Measurements from ENCODE around the gene RHBDF2.
A peak's percentile ranks its signal among the peaks of the same experiment; 100 is the strongest.

RHBDF2 gene

GRCh38 chr17:76543826-76544545 is 42.8 kb upstream of the RHBDF2 start:
- peaks cover 7 to 14% of the 10 kb centered on the region in 2 donors for H3K27me3 ChIP-seq (ENCODE audit: control insufficient read depth in 1 of 2, insufficient read depth in 2 of 2, low read length in 2 of 2)
- H3K27ac ChIP-seq (ENCODE audit: low read length), result no peak overlapping the region
- H3K4me3 ChIP-seq (ENCODE audit: low read length in 2 of 2), result no peak overlapping the region
- H3K9ac ChIP-seq (ENCODE audit: low read length in 2 of 2), result no peak overlapping the region
- H3K9me3 ChIP-seq (ENCODE audit: control insufficient read depth in 2 of 2, low read length in 2 of 2), result no peaks in the 10 kb centered on the region
- H3K4me1 ChIP-seq (ENCODE audit: control insufficient read depth, insufficient read depth, low read length), result peaks cover 47% of the 10 kb centered on the region
- H3K36me3 ChIP-seq (ENCODE audit: control insufficient read depth in 2 of 2, insufficient read depth in 2 of 2, low read length in 2 of 2), result no peaks in the 10 kb centered on the region

GRCh38 chr17:76543482-76543825 is 42.2 kb upstream of the RHBDF2 start:
- Histone ChIP-seq H3K27ac (ENCODE audit: low read length) (no peak overlapping the region), H3K9ac (ENCODE audit: low read length in 2 of 2) (no peak overlapping the region), H3K4me3 (ENCODE audit: low read length in 2 of 2) (no peak overlapping the region), H3K27me3 (ENCODE audit: control insufficient read depth in 1 of 2, insufficient read depth in 2 of 2, low read length in 2 of 2) (peaks cover 9 to 17% of the 10 kb centered on the region in 2 donors), H3K4me1 (ENCODE audit: control insufficient read depth, insufficient read depth, low read length) (peaks cover 50% of the 10 kb centered on the region), H3K9me3 (ENCODE audit: control insufficient read depth in 2 of 2, low read length in 2 of 2) (no peaks in the 10 kb centered on the region), H3K36me3 (ENCODE audit: control insufficient read depth in 2 of 2, insufficient read depth in 2 of 2, low read length in 2 of 2) (no peaks in the 10 kb centered on the region)

GRCh38 chr17:76542984-76543383 is 41.8 kb upstream of the RHBDF2 start:
- no peak overlapping the region for H3K27ac ChIP-seq (ENCODE audit: low read length)
- no peak overlapping the region for H3K4me3 ChIP-seq (ENCODE audit: low read length in 2 of 2)
- no peaks in the 10 kb centered on the region for H3K9me3 ChIP-seq (ENCODE audit: control insufficient read depth in 2 of 2, low read length in 2 of 2)
- H3K36me3 ChIP-seq (ENCODE audit: control insufficient read depth in 2 of 2, insufficient read depth in 2 of 2, low read length in 2 of 2), result no peaks in the 10 kb centered on the region
- peaks cover 10 to 21% of the 10 kb centered on the region in 2 donors for H3K27me3 ChIP-seq (ENCODE audit: control insufficient read depth in 1 of 2, insufficient read depth in 2 of 2, low read length in 2 of 2)
- H3K9ac ChIP-seq (ENCODE audit: low read length in 2 of 2), result no peak overlapping the region
- peaks cover 50% of the 10 kb centered on the region for H3K4me1 ChIP-seq (ENCODE audit: control insufficient read depth, insufficient read depth, low read length)

GRCh38 chr17:76542566-76542971 is 41.3 kb upstream of the RHBDF2 start:
- Histone ChIP-seq H3K27ac (ENCODE audit: low read length) (no peak overlapping the region), H3K9me3 (ENCODE audit: control insufficient read depth in 2 of 2, low read length in 2 of 2) (no peaks in the 10 kb centered on the region), H3K36me3 (ENCODE audit: control insufficient read depth in 2 of 2, insufficient read depth in 2 of 2, low read length in 2 of 2) (no peaks in the 10 kb centered on the region), H3K4me3 (ENCODE audit: low read length in 2 of 2) (no peak overlapping the region), H3K27me3 (ENCODE audit: control insufficient read depth in 1 of 2, insufficient read depth in 2 of 2, low read length in 2 of 2) (peaks cover 10 to 25% of the 10 kb centered on the region in 2 donors), H3K9ac (ENCODE audit: low read length in 2 of 2) (no peak overlapping the region), H3K4me1 (ENCODE audit: control insufficient read depth, insufficient read depth, low read length) (peaks cover 50% of the 10 kb centered on the region)

- Histone ChIP-seq H3K27ac (ENCODE audit: low read length) (no peak overlapping the region), H3K4me3 (ENCODE audit: low read length in 2 of 2) (no peak overlapping the region), H3K9me3 (ENCODE audit: control insufficient read depth in 2 of 2, low read length in 2 of 2) (no peaks in the 10 kb centered on the region), H3K27me3 (ENCODE audit: control insufficient read depth in 1 of 2, insufficient read depth in 2 of 2, low read length in 2 of 2) (peaks cover 12 to 29% of the 10 kb centered on the region in 2 donors), H3K9ac (ENCODE audit: low read length in 2 of 2) (no peak overlapping the region), H3K36me3 (ENCODE audit: control insufficient read depth in 2 of 2, insufficient read depth in 2 of 2, low read length in 2 of 2) (no peaks in the 10 kb centered on the region), H3K4me1 (ENCODE audit: control insufficient read depth, insufficient read depth, low read length) (peaks cover 50% of the 10 kb centered on the region)
These were observed 40.7 kb upstream of the RHBDF2 start for GRCh38 chr17:76541739-76542454.

- Histone ChIP-seq H3K4me1 (ENCODE audit: control insufficient read depth, insufficient read depth, low read length) (peaks cover 43% of the 10 kb centered on the region), H3K27me3 (ENCODE audit: control insufficient read depth in 1 of 2, insufficient read depth in 2 of 2, low read length in 2 of 2) (peaks cover 23 to 39% of the 10 kb centered on the region in 2 donors), H3K9me3 (ENCODE audit: control insufficient read depth in 2 of 2, low read length in 2 of 2) (no peaks in the 10 kb centered on the region), H3K4me3 (ENCODE audit: low read length in 2 of 2) (peak overlapping the region; percentile 74 to 78), H3K27ac (ENCODE audit: low read length) (no peak overlapping the region), H3K36me3 (ENCODE audit: control insufficient read depth in 2 of 2, insufficient read depth in 2 of 2, low read length in 2 of 2) (no peaks in the 10 kb centered on the region), H3K9ac (ENCODE audit: low read length in 2 of 2) (peak overlapping the region; percentile 66 to 75)
These were observed 39.4 kb upstream of the RHBDF2 start for GRCh38 chr17:76540381-76541300.

GRCh38 chr17:76539631-76540271 is 38.5 kb upstream of the RHBDF2 start, which contains the start of gene PRCD:
PRCD (plus strand) TSS chr17:76540044; CDS start chr17:76540142, 98 bp downstream.
- peak within 1 kb of the TSS; percentile 74 to 78 for H3K4me3 ChIP-seq (ENCODE audit: low read length in 2 of 2)
- H3K27me3 ChIP-seq (ENCODE audit: control insufficient read depth in 1 of 2, insufficient read depth in 2 of 2, low read length in 2 of 2), result peaks cover 23 to 45% of the 10 kb centered on the region in 2 donors
- no peaks in the 10 kb centered on the region for H3K36me3 ChIP-seq (ENCODE audit: control insufficient read depth in 2 of 2, insufficient read depth in 2 of 2, low read length in 2 of 2)
- no peak within 1 kb of the TSS for H3K27ac ChIP-seq (ENCODE audit: low read length)
- H3K4me1 ChIP-seq (ENCODE audit: control insufficient read depth, insufficient read depth, low read length), result peaks cover 44% of the 10 kb centered on the region
- no peaks in the 10 kb centered on the region for H3K9me3 ChIP-seq (ENCODE audit: control insufficient read depth in 2 of 2, low read length in 2 of 2)
- H3K9ac ChIP-seq (ENCODE audit: low read length in 2 of 2), result peak within 1 kb of the TSS; percentile 66 to 75

- Histone ChIP-seq H3K4me1 (ENCODE audit: control insufficient read depth, insufficient read depth, low read length) (peaks cover 39% of the 10 kb centered on the region), H3K27ac (ENCODE audit: low read length) (no peak overlapping the region), H3K9me3 (ENCODE audit: control insufficient read depth in 2 of 2, low read length in 2 of 2) (no peaks in the 10 kb centered on the region), H3K4me3 (ENCODE audit: low read length in 2 of 2) (no peak overlapping the region), H3K36me3 (ENCODE audit: control insufficient read depth in 2 of 2, insufficient read depth in 2 of 2, low read length in 2 of 2) (no peaks in the 10 kb centered on the region), H3K27me3 (ENCODE audit: control insufficient read depth in 1 of 2, insufficient read depth in 2 of 2, low read length in 2 of 2) (peaks cover 23 to 41% of the 10 kb centered on the region in 2 donors), H3K9ac (ENCODE audit: low read length in 2 of 2) (no peak overlapping the region)
These were observed 37.8 kb upstream of the RHBDF2 start for GRCh38 chr17:76538941-76539570.

- Histone ChIP-seq H3K4me1 (ENCODE audit: control insufficient read depth, insufficient read depth, low read length) (peaks cover 36% of the 10 kb centered on the region), H3K4me3 (ENCODE audit: low read length in 2 of 2) (peak overlapping the region in 1 of 2 donors; percentile 58), H3K27me3 (ENCODE audit: control insufficient read depth in 1 of 2, insufficient read depth in 2 of 2, low read length in 2 of 2) (peaks cover 23 to 35% of the 10 kb centered on the region in 2 donors), H3K9ac (ENCODE audit: low read length in 2 of 2) (no peak overlapping the region), H3K27ac (ENCODE audit: low read length) (no peak overlapping the region), H3K9me3 (ENCODE audit: control insufficient read depth in 2 of 2, low read length in 2 of 2) (no peaks in the 10 kb centered on the region), H3K36me3 (ENCODE audit: control insufficient read depth in 2 of 2, insufficient read depth in 2 of 2, low read length in 2 of 2) (no peaks in the 10 kb centered on the region)
These were observed 37.2 kb upstream of the RHBDF2 start for GRCh38 chr17:76538281-76538931.
